HepG2 (cell line): ENCODE measurements around the gene CRYBA2.

ENCODE experiments used
- CREB1 ChIP-seq, 2 experiments: fragments of 450-650 bp in 1 of 2; IDR thresholded peaks; 2 replicates each; pipeline ENCODE4 v1.6.1; 2016 to 2017; ENCODE audit warnings: control low read depth in 1 of 2, mild to moderate bottlenecking in 1 of 2, missing compliant biosample characterization in 1 of 2, missing genetic modification characterization in 1 of 2
- KLF16 ChIP-seq, 2 experiments: sonication (generic) in 1 of 2; formaldehyde crosslinking in 1 of 2; IDR thresholded peaks; 2 replicates each; pipeline versions ENCODE4 v1.6.1 to v1.8.0; 2016 to 2023; ENCODE audit warnings: missing genetic modification reagents in 2 of 2, missing compliant biosample characterization in 1 of 2
- PAF1 ChIP-seq: IDR thresholded peaks from 2 replicates; pipeline ENCODE4 v1.6.1; 2016; ENCODE audit warnings: missing genetic modification reagents, missing compliant biosample characterization
- ZNF263 ChIP-seq: sonication (generic); formaldehyde crosslinking; IDR thresholded peaks from 2 replicates; pipeline ENCODE4 v1.4.0; 2020; ENCODE audit warnings: missing genetic modification reagents

DNA sequence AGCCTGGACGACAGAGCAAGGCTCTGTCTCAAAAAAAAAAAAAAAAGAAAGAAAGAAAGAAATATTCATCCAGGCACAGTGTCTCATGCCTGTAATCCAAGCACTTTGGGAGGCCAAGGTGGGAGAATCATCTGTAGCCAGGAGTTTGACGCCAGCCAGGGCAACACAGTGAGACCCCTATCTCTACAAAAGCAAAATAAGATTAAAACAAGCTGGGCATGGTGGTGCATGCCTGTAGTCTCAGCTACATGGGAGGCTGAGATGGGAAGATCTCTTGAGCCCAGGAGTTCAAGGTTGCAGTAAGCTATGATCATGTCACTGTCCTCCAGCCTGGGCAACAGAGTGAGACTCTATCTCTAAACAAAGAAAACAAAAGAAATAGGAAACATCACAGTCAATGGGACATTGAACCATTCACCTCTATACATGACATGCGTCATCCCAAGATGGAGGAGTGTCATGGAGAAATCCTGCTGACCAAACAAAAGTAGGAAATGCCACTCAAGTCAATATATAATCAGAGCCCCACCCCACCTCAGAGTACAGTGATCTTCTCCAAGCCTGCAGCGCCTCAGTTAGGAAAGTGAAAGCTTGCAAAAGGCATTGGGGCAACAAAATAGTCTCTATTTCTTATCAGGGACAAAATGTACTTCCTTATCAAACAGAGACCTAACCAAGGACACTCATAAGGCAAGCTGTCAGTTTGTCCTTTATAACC, 18.0 kb downstream of the CRYBA2 start:
- no peak for TF ChIP-seq PAF1
- TF ChIP-seq KLF16 (CRISPR knock-in tag; IDR thresholded peaks at IDR 0.05) = no peak
- TF ChIP-seq CREB1 (IDR thresholded peaks at IDR 0.05) = 0 out of 2 replicates have a peak, but pooled peaks have one; percentile 17
- TF ChIP-seq CREB1 (CRISPR knock-in tag; IDR thresholded peaks at IDR 0.05) = no peak
- no peak for TF ChIP-seq ZNF263
